ENCODE results near the gene TSSK2. TPM values are rescaled to one million over a fixed set of nuclear protein-coding genes. Genes with fewer than 3 reads are reported as not detected.
"Not testable (repeated sequence)": the region's sequence is repeated elsewhere in the genome, so short reads cannot be mapped to it uniquely, and the experiment has no call there.

TSSK2 gene
- polyA plus RNA-seq (2013, experiment 1 of 2; ENCODE audit: insufficient read length), result not detected
- polyA plus RNA-seq (2013, experiment 2 of 2; ENCODE audit: insufficient read length), result not detected

DNA sequence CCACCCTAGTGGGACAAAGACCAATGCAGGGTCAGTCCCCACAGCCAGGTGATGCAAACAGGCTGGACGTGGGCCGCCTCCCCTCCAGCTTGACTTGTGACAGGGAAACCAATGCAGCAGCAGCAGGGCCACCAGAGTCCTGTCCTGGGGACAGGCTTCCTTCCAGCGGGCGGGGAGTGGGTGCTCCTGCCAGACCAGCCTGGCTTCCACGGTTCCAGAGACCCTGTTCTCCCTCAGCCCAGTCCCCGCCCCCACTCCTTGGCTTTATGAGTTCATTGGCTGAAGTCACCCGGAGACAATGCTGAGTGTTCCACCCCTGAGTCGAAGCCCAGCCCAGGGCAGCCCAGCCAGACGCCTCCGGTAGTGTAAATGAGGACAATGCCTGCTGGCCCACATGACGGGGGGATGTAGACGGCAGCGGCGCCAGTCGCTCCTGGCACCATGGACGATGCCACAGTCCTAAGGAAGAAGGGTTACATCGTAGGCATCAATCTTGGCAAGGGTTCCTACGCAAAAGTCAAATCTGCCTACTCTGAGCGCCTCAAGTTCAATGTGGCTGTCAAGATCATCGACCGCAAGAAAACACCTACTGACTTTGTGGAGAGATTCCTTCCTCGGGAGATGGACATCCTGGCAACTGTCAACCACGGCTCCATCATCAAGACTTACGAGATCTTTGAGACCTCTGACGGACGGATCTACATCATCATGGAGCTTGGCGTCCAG is at the start of gene TSSK2:
Gene TSSK2, plus strand, starts transcription at position 350 of the 726 bp plus-strand sequence. Its CDS starts 92 bp downstream, at position 442.
- DNase-seq, result no peak

DNA sequence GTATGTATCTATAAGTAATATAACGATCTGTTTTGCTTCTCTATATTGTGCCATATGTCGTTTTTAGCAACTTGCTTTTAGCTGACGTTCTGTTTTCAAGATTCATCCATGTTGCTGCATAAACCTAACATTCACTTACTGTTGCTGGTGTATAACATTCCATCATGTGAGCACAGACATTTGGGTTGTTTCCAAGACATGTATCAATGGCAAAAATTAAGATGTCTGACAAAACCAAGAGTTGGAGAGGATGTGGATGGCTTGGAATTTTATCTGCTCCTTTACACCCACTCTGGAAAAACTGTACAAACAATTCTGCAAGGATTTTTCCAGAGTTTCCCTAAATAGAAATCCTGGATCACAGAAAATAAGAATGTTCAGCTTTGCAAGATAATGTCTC is 49.8 kb upstream of the TSSK2 start:
- peak; percentile 4 for DNase-seq

DNA sequence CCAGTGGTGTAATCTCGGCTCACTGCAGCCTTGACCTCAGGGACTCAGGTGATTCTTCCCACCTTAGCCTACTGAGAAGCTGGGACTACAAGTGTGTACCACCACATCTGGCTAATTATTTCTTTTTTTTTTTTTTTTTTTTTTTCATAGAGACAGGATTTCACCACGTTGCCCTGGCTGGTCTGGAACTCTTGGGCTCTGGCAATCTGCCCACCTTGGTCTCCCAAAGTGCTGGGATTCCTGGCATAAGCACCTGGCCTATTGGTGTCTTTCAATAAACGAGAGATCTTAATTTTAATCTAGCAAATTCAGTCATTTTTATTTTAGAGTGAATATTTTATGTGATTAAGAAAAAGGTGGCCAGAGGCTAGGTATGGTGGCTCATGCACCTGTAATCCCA is 49.0 kb upstream of the TSSK2 start:
- no peak for DNase-seq

DNA sequence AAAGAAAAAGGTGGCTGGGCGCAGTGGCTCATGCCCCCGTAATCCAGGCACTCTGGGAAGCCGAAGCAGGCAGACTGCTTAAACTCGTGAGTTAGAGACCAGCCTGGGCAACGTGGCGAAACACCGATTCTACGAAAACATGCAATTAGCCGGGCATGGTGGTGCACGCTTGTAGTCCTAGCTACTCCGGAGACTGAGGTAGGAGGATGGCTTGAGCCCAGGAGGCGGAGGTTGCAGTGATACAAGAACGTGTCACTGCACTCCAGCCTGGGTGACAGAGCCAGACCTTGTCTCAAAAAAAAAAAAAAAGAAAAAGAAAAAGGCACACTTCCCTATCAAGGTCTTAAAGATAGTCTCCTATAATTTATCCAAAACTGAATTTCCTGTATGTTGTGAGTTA is 48.3 kb upstream of the TSSK2 start:
- no peak for DNase-seq

DNA sequence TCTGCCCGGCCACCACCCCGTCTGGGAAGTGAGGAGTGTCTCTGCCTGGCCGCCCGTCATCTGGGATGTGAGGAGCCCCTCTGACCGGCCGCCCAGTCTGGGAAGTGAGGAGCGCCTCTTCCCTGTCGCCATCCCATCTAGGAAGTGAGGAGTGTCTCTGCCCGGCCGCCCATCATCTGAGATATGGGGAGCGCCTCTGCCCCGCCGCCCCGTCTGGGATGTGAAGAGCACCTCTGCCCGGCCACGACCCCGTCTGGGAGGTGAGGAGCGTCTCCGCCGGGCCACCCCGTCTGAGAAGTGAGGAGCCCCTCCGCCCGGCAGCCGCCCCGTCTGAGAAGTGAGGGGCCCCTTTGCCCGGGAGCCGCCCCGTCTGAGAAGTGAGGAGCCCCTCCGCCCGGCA is 47.0 kb upstream of the TSSK2 start:
- not testable (repeated sequence) for DNase-seq

DNA sequence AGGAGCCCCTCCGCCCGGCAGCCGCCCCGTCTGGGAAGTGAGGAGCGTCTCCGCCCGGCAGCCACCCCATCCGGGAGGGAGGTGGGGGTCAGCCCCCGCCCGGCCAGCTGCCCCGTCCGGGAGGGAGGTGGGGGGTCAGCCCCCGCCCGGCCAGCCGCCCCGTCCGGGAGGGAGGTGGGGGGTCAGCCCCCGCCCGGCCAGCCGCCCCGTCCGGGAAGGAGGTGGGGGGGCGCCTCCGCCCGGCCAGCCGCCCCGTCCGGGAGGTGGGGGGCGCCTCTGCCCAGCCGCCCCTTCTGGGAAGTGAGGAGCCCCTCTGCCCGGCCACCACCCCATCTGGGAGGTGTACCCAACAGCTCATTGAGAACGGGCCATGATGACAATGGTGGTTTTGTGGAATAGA is 46.5 kb upstream of the TSSK2 start:
- DNase-seq, result not testable (repeated sequence)

DNA sequence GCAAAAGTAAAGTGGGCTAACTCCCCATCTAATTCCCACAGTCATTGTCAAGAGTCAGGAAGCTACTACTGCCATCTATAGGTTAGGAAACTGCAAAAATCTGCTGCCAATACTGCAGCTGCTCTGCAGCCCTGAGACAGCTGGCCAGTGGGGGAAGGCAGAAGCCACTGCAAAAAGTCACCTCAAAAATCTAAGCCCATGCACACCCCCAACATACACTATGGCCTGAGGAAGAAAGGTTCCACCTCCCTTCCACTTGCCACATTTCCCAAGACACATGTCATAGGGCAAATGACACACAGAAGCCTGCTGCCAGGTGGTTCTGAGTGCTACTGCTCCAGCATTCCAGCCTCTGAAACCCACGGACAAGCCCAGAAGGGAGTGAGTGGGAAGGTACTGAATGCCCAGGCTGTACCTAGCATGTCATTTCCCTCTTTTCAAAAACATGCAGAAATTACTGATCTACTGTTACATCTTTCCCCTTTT is 45.8 kb upstream of the TSSK2 start:
- DNase-seq, result peak; percentile 33

DNA sequence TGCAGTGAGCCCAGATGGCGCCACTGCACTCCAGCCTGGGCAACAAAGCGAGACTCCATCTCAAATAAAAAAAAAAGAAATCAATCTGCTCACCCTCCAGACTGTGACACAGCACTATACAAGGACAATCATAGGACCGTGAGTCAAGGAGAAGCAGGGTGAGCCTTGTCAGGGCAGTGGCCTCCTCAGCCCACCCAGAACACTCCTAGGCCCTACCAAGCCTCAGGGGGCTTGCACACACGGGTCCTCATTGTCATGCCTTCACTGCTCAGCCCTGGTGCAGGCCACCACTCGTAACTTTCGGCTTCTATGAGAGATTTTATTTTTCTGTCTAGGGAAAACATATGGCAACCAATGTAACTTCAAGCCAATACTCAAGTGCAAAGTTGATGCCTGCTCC is 44.7 kb upstream of the TSSK2 start:
- DNase-seq, result no peak

DNA sequence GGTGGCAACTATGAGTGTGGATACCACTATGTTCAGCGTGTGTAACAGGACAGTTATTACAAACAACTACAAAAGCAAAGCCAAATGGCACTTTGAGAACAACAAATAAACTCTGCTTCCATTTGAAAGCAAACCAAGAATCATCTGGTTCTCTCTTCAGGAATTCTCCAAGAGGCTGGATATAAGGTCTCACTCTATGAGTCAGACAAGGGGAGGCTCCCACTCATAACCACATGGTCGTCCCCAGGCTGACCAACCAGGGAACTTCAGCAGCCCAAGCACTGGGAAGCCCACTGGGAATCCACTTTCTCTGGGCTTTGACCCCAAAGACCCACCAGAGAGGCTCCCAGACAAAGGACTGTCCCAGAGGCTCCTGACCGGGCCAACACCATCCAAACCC is 44.2 kb upstream of the TSSK2 start:
- DNase-seq, result peak; percentile 42

DNA sequence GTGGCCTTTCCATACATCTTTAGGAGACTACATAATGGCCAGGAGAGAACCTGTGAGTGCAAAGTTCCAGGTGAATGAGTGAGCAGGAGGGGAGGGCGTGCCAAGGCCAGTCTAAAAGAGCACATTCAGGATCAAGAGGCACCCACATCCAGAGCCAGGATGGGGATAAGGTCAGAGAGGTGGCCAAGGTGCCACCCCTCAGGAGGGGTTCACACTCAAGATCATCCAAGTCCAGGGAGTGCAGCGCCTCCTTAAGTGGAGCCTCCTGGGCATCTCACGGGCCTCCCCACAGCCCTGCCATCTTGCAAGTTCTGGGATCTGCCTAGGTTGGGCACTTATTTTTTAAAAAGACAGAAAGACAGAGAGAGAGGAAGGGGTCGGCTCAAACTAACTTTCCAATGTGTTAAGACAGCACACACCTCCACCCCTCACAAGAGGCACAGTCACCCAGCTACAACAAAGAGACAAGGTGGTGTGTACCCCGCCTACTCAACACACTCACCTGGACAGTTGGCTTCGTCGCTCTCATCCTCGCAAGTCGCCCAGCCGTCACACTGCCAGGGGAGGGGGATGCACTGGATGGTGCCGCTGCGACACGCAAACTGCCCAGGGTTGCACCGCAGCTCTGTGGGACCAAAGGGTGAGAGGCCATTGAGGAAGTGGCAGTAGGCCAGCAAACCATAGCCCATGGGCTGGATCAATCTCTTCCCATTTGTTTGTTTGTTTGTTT is 42.1 kb upstream of the TSSK2 start:
- DNase-seq, result no peak

DNA sequence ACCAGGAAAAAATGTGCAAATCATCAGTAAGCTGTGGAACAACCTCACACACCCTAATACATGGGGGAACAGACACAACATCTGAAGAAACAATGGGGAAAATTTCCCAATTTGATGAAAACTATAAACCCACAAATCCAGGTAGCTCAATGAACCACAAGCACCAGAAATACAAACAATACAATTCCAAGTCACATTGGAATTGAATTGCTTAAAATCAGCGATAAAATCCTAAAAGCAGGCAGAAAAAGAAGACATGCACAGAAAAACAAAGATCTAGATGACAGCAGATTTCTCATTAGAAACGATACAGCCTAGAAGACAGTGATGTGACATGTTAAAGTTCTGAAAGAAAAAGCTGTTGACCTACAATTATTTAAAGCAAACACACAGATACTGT is 40.9 kb upstream of the TSSK2 start:
- DNase-seq, result no peak

DNA sequence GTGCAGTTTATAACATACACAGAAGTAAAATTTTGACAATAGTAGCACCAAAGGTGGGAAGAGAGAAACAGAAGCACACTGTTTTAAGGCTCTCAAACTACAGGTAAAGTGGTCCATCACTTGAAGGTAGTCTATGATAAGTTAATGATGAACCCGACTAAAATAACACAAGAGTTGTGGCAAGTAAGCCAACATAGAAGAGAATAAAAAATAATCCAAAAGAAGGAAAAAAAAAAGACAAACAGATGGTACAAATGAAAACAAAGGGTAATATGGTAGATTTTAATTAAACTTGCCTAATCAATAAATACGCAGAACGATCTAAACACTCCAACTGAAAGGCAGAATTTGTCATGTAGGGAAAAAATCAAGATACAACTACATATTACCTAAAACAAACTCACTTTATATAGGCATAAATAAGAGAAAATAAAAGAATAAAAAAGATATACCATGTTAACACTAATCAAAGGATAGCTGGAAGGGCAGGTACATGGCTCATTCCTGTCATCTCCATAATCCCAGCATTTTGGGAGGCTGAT is 40.5 kb upstream of the TSSK2 start:
- no peak for DNase-seq

DNA sequence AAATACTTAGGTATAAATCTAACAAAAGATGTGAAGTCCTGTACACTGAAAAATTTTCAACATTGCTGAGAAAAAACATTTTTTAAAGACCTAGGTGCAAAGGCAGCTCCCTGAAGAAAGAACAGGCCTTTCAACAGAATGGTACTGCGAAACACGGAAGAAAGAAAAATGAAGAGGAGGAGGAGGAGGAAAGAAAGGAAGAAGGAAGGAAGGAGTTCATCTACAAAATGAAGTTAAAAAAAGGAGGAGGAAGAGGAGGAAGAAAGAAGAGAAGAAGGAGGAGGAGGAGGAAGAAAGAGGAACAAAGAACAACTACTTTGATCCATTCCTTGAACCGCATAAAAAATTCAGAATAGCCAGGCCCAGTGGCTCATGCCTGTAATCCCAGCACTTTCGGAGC is 38.4 kb upstream of the TSSK2 start:
- no peak for DNase-seq

DNA sequence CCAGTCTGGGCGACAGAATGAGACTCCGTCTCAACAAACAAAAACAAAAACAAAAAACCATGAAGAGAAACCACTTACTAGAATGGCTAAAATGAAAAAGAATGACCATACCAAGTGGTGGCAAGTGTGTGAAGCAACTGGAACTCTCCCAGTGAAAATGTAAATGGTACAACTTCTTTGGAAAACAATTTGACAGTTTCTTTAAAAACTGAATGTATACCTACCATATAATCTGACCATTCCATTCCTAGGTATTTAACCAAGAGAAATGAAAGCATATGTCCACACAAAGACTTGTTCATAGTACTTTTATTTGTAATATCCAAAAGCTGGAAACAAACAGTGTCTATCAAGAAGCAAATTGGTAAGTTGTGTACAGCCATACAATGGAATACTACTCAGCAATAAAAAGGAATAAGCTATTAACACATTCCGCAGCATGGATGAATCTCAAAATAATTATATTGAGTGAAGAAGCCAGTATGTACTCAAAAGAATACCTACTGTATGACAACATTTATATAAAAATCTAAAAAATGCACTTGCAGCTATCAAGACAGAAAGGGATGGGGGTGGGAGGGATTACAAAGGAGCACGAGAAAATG is 36.6 kb upstream of the TSSK2 start:
- DNase-seq, result no peak

DNA sequence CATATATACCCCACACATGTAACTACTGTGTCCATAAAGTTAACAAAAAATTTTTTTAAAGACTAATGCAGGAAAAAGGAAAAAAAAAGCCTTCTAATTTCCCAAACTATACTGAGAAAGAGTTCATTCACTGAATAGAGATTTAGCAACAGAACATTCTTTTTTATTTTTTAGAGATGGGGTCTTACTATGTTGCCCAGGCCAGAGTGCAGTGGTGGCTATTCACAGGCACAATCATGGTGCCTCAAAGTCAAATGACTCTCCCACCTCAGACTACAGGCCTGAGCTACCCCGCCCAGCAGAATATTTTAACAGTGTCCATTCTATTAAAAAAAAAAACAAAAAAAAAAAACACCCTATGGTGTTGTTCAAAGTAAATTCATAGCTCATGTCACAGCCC is 34.6 kb upstream of the TSSK2 start:
- DNase-seq, result no peak

DNA sequence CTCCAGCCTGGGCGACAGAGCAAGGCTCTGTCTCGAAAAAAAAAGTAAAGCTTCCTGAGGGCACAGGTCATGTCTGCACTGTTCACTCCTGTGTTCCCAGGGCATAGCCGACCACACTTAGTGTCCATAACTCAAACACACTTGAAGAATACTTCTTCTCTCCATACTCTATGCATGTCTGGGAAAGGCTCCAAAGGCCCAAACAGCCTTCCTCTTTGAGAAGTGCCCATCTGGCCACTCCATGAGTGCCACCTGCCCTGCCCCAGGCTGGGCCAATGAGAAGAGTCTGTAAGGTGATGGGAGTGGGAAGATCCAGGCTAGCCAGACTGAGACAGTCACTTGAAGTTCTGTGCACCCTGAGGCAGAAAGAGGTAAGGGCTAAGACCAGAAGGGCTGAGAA is 33.6 kb upstream of the TSSK2 start:
- no peak for DNase-seq

DNA sequence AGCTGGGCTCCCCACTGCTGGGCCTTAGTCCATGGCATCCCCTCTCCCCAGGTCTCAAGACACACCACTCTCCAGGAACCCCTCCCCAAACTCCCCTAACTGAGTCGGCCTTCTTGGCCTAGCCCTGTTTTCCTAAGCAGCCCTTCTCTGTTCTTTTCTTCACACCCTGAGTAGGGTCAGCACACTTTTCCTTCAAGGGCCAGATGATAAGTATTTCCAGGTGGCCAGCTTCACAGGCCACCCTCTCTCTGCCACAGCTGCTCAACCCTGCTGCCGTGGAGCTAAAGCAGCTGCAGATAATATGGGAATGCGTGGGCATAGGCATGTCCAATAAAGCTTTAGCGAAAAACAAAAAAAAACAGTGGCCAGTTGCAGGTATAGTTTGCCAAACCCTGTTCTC is 33.0 kb upstream of the TSSK2 start:
- DNase-seq, result no peak

DNA sequence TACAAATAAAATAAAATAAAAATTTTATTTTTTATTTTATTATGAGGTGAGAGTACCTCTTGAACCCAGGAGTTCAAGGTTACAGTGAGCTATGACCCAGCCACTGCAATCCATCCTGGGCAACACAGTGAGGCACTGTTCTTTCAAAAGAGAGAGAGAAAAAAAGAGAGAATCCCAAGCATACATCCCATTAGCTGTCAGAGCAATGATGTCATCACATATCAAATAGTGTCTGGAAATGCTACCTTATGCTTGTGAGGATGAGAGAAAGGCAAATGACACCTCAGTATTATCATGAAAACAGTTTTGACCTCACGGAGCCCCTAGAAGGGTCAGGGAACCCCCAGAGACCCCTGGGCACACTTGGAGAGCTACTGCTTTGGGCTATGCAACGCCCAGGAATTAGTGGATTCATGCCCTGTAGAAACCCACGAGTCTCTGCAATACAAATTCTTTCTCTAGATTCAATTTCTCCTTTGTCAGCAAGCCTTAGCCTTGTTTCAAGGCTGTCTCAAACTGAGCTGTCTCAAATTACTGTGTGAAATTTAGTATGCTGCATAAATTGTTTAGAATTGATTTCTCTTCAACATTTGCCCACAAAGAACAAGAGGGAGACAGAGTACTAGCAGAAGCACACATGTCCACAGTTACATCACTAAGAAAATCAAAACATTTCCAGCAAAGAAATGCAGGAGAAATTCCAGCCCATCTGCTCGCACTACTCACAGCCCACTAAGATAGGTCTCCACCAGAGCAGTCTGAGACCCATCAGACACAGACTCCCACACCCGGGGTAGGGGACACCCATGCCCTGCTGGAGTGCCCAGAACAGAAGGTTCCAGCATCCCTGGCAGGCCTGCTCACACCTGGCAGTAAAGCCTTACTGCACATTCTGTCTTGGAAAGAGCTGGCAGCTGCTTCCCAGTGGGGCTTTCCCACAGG is 27.0 kb upstream of the TSSK2 start:
- no peak for DNase-seq

DNA sequence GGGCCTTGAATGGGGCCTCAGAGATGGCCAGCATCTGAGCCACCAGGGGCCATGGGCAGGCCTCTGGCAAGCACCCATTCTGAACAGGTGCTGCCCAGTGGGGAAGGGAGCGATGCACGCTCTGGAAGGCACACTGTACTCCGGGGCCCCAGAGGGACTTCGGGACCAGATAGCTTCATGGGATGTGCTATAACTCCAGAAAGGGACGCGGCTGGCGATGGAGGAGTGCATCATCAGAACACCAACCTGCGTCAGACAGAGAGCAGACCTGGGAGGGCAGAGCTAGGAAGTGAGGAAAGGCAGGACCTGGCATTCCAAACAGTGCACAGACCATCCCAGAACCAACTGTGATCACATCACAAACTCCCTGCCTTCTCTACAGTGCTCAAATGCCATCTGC is 25.7 kb upstream of the TSSK2 start:
- no peak for DNase-seq

DNA sequence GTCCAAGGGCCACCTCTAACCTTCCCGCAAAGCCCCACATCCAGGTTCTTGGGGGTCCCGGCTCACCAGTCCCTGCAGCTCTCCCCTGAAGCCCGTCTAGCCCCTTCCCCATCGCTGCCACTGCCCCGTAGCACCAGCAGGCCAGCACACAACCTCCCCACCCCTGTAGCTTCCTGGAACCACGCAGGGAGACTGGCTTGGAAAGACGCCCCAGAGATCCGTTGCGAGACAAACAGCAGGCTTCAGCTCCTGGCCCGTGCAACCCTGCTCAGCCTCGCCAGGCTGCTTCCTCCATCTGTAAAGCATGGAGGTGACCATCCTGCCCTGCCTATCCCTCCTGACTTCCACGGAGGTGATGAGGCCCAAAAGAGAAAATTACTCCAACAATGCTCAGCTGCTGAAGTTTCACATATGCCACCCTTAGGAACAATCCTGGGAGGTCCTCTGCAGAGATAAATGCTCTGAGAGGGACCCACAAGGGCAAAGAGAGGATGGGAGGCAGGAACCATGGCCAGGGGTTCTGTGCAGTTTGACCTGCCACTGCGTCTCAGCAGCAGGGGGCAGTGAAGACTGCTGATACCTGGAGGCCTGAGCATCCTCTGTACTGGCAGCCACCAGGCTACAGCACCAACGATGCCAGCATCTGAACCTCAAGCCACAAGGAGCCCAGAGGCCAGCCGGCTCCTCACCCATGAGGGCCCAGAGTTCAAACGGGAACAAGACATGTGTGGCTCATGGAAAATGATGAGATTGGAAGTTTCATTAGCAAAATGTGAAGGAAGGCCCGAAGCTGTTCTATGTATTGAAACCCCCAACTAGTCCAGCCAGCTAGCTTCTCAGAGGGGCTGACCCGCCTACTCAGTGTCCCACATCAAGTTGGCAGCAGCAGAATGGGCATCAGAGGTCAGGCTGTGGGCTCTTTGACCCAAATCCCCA is 25.0 kb upstream of the TSSK2 start:
- no peak for DNase-seq

Measured in fibroblast of skin of abdomen (primary cell).